HepG2 (cell line): Measurements from ENCODE around the gene OS9. TPM values are rescaled to one million over a fixed set of nuclear protein-coding genes. Genes with fewer than 3 reads are reported as not detected.

Experiments
- CAMTA2 ChIP-seq: sonication (generic); formaldehyde crosslinking; IDR thresholded peaks from 2 replicates; pipeline ENCODE4 v1.4.0; 2020; ENCODE audit warnings: mild to moderate bottlenecking, missing genetic modification reagents, borderline replicate concordance
- CTCF ChIP-seq: sonication (generic); formaldehyde crosslinking; IDR thresholded peaks from 2 replicates; pipeline ENCODE4 v1.5.0; 2020; ENCODE audit warnings: mild to moderate bottlenecking, missing genetic modification reagents, moderate library complexity
- ETV5 ChIP-seq: IDR thresholded peaks from 2 replicates; pipeline ENCODE4 v1.6.1; 2018; ENCODE audit warnings: missing biosample characterization, missing genetic modification reagents, inconsistent platforms, borderline replicate concordance
- FIP1L1 ChIP-seq: fragments of 200-400 bp; formaldehyde crosslinking; IDR thresholded peaks from 2 replicates; pipeline ENCODE4 v1.6.1; 2018; ENCODE audit warnings: low read depth, mild to moderate bottlenecking, low read length, moderate library complexity, borderline replicate concordance; ENCODE audit not compliant: insufficient read depth
- GFI1 ChIP-seq: sonication (generic); formaldehyde crosslinking; IDR thresholded peaks from 2 replicates; pipeline ENCODE4 v1.5.0; 2020; ENCODE audit warnings: missing genetic modification reagents, mild to moderate bottlenecking, borderline replicate concordance
- HDAC2 ChIP-seq: sonication (generic); formaldehyde crosslinking; IDR thresholded peaks from 2 replicates; pipeline ENCODE4 v1.4.0; 2020; ENCODE audit warnings: missing genetic modification reagents
- HINFP ChIP-seq: sonication (generic); formaldehyde crosslinking; IDR thresholded peaks from 2 replicates; pipeline ENCODE4 v1.4.0; 2020; ENCODE audit warnings: low read depth, mild to moderate bottlenecking, missing genetic modification reagents
- HMGXB3 ChIP-seq: sonication (generic); formaldehyde crosslinking; IDR thresholded peaks from 2 replicates; pipeline ENCODE4 v1.4.0; 2020; ENCODE audit warnings: missing genetic modification reagents, borderline replicate concordance
- HOXA7 ChIP-seq: sonication (generic); formaldehyde crosslinking; IDR thresholded peaks from 2 replicates; pipeline ENCODE4 v1.8.1; 2022; ENCODE audit warnings: mild to moderate bottlenecking, missing genetic modification reagents, moderate library complexity
- MAFF ChIP-seq: IDR thresholded peaks from 2 replicates; pipeline ENCODE4 v1.6.1; 2011; ENCODE audit warnings: low read depth, low read length, improper control_type of control experiment
- SP140L ChIP-seq: sonication (generic); formaldehyde crosslinking; IDR thresholded peaks from 2 replicates; pipeline ENCODE4 v1.4.0; 2020; ENCODE audit warnings: missing genetic modification reagents, borderline replicate concordance
- ZBTB7A ChIP-seq: sonication (generic); formaldehyde crosslinking; IDR thresholded peaks from 2 replicates; pipeline ENCODE4 v1.8.0; 2022; ENCODE audit warnings: mild to moderate bottlenecking, missing genetic modification reagents
- ZFP62 ChIP-seq: sonication (generic); formaldehyde crosslinking; IDR thresholded peaks from 2 replicates; pipeline ENCODE4 v1.4.0; 2020; ENCODE audit warnings: missing genetic modification reagents
- ZNF768 ChIP-seq: sonication (generic); formaldehyde crosslinking; IDR thresholded peaks from 2 replicates; pipeline ENCODE4 v1.4.0; 2020; ENCODE audit warnings: missing genetic modification reagents
- ZSCAN25 ChIP-seq: sonication (generic); formaldehyde crosslinking; IDR thresholded peaks from 2 replicates; pipeline ENCODE4 v1.8.0; 2022; ENCODE audit warnings: mild to moderate bottlenecking, missing genetic modification reagents
- polyA plus RNA-seq, 8 experiments: library from polyadenylated mRNA; depleted of rRNA in 3 of 8; stranded (reverse) in 7 of 8; unstranded in 1 of 8; fragments of >200 nt; fragmentation: Illumina TruSeq in 4 of 8; extraction: Trizol in 4 of 8; gene quantifications; 2 replicates each; pipeline versions ENCODE4 v1.2.1 to v1.2.3, GENCODE V29; 2011 to 2016; ENCODE audit warnings: low read depth in 4 of 8, missing spikeins in 1 of 8, mixed read lengths in 1 of 8; ENCODE audit not compliant: insufficient read depth in 1 of 8
- total RNA-seq, 5 experiments: library from RNA; depleted of rRNA; stranded (reverse); fragments of >200 nt; fragmentation: Illumina TruSeq; extraction: Trizol; gene quantifications; 2 replicates each; pipeline ENCODE4 v1.2.3, GENCODE V29; 2016; ENCODE audit warnings: low read depth in 1 of 5

OS9 gene
- total and polyA plus RNA-seq, 2 of the 13 experiments (the other 11 are each of a cell fraction or from before 2014, with no cell fraction given), result 156 to 206 TPM

GRCh38 chr12:57756406-57757341, 62.7 kb downstream of the OS9 start (continued):
- TF ChIP-seq GFI1 (CRISPR knock-in tag) (no peak), MAFF (no peak), CTCF (CRISPR knock-in tag) (peak; percentile 94), CAMTA2 (no peak), HOXA7 (CRISPR knock-in tag) (no peak), ETV5 (0 out of 2 replicates have a peak, but pooled peaks have one; percentile 23), ZBTB7A (peak; percentile 42; the same call in 1 of the 2 replicates), ZFP62 (CRISPR knock-in tag) (no peak), HMGXB3 (CRISPR knock-in tag) (no peak), HDAC2 (peak; percentile 53; the same call in 1 of the 2 replicates), HINFP (no peak), ZNF768 (CRISPR knock-in tag) (peak; percentile 12; the same call in 1 of the 2 replicates), ZSCAN25 (CRISPR knock-in tag) (peak; percentile 68), SP140L (CRISPR knock-in tag) (no peak), FIP1L1 (no peak)
